OCI-LY3 (cell line): ENCODE results near the gene B4GALNT3.

Experiments
- H2AFZ ChIP-seq: fragments of 200-600, 300-600 bp; shearing (Covaris generic); 2 replicates; pipeline ENCODE4 v1.6.0; 2014; ENCODE audit warnings: antibody characterized with exemption, low read depth, low read length
- H3K27ac ChIP-seq: fragments of 200-600, 300-600 bp; sonication (generic); 2 replicates; pipeline ENCODE4 v1.5.1; 2014; ENCODE audit warnings: mild to moderate bottlenecking, low read length, moderate library complexity, mixed read lengths
- H3K27me3 ChIP-seq: fragments of 200-600, 300-600 bp; sonication (generic); 2 replicates; pipeline ENCODE4 v1.6.1; 2014; ENCODE audit warnings: low read depth, low read length, mixed read lengths
- H3K36me3 ChIP-seq: fragments of 200-600, 300-600 bp; sonication (generic); replicated peaks from 2 replicates; pipeline ENCODE3; 2014; ENCODE audit warnings: low read depth, low read length, mixed read lengths
- H3K4me1 ChIP-seq: fragments of 300-600, 200-600 bp; sonication (generic); 2 replicates; pipeline ENCODE4 v1.6.1; 2014; ENCODE audit warnings: low read length, mixed read lengths
- H3K4me2 ChIP-seq: fragments of 200-600, 300-600 bp; sonication (generic); 2 replicates; pipeline ENCODE4 v1.6.1; 2014; ENCODE audit warnings: low read length, mixed read lengths
- H3K4me3 ChIP-seq: fragments of 300-600, 200-600 bp; sonication (generic); 2 replicates; pipeline ENCODE4 v1.5.1; 2014; ENCODE audit warnings: antibody characterized with exemption, mild to moderate bottlenecking, low read length, moderate library complexity
- H3K79me2 ChIP-seq: fragments of 300-600, 200-600 bp; shearing (Covaris generic); 2 replicates; pipeline ENCODE4 v1.6.1; 2014; ENCODE audit warnings: mild to moderate bottlenecking, low read length, mixed read lengths
- H3K9ac ChIP-seq: fragments of 300-600, 200-600 bp; shearing (Covaris generic); 2 replicates; pipeline ENCODE4 v1.6.0; 2014; ENCODE audit warnings: mild to moderate bottlenecking, low read length, moderate library complexity
- H3K9me3 ChIP-seq: fragments of 200-600, 300-600 bp; shearing (Covaris generic); 2 replicates; pipeline ENCODE4 v1.6.1; 2014; ENCODE audit warnings: low read length, mixed read lengths; ENCODE audit not compliant: insufficient read depth
- H4K20me1 ChIP-seq: fragments of 200-600, 300-600 bp; sonication (generic); 2 replicates; pipeline ENCODE4 v1.6.1; 2016; ENCODE audit warnings: low read length, mixed read lengths; ENCODE audit not compliant: insufficient read depth
- CTCF ChIP-seq: fragments of 200-600, 300-600 bp; sonication (generic); IDR thresholded peaks from 2 replicates; pipeline ENCODE4 v1.5.1; 2014; ENCODE audit warnings: antibody characterized with exemption, low read length, low read depth
- EZH2phosphoT487 ChIP-seq: fragments of 200-600 bp; shearing (Covaris generic); IDR thresholded peaks from 2 replicates; pipeline ENCODE4 v1.6.1; 2018; ENCODE audit warnings: antibody characterized with exemption, mixed run types, low read depth

B4GALNT3 gene

GRCh38 chr12:570435-570920 lies 110.7 kb downstream of the B4GALNT3 start:
- Histone ChIP-seq H3K36me3 (no peaks in the 10 kb centered on the region), H3K9me3 (no peaks in the 10 kb centered on the region), H3K4me2 (peak overlapping the region; percentile 93), H3K4me1 (peaks cover 4% of the 10 kb centered on the region), H3K27me3 (no peaks in the 10 kb centered on the region), H3K9ac (0 out of 2 replicates have a peak overlapping the region, but pooled peaks have one; percentile 60), H2AFZ (0 out of 2 replicates have a peak overlapping the region, but pooled peaks have one; percentile 81), H3K4me3 (peak overlapping the region; percentile 85), H3K27ac (no peak overlapping the region), H3K79me2 (no peaks in the 10 kb centered on the region), H4K20me1 (no peaks in the 10 kb centered on the region)
- TF ChIP-seq EZH2phosphoT487 (no peak), CTCF (no peak)

- peaks cover 8% of the 10 kb centered on the region for H3K4me1 ChIP-seq
- TF ChIP-seq CTCF, result no peak
- no peak for TF ChIP-seq EZH2phosphoT487
- H3K9ac ChIP-seq, result no peak overlapping the region
- no peaks in the 10 kb centered on the region for H3K36me3 ChIP-seq
- H3K4me2 ChIP-seq, result no peak overlapping the region
- no peaks in the 10 kb centered on the region for H4K20me1 ChIP-seq
- no peaks in the 10 kb centered on the region for H3K27me3 ChIP-seq
- H3K79me2 ChIP-seq, result no peaks in the 10 kb centered on the region
- no peak overlapping the region for H2AFZ ChIP-seq
- no peak overlapping the region for H3K27ac ChIP-seq
- no peaks in the 10 kb centered on the region for H3K9me3 ChIP-seq
- H3K4me3 ChIP-seq, result no peak overlapping the region
These were observed 111.4 kb downstream of the B4GALNT3 start for GRCh38 chr12:570921-571794.

GRCh38 chr12:571795-572531 lies 112.2 kb downstream of the B4GALNT3 start:
- Histone ChIP-seq H3K27me3 (no peaks in the 10 kb centered on the region), H3K9me3 (no peaks in the 10 kb centered on the region), H3K4me2 (no peak overlapping the region), H2AFZ (no peak overlapping the region), H3K4me3 (no peak overlapping the region), H3K4me1 (peaks cover 17% of the 10 kb centered on the region), H3K36me3 (no peaks in the 10 kb centered on the region), H4K20me1 (no peaks in the 10 kb centered on the region), H3K27ac (no peak overlapping the region), H3K9ac (no peak overlapping the region), H3K79me2 (no peaks in the 10 kb centered on the region)
- TF ChIP-seq CTCF (no peak), EZH2phosphoT487 (no peak)

GRCh38 chr12:572532-572899 lies 112.8 kb downstream of the B4GALNT3 start:
- no peaks in the 10 kb centered on the region for H3K36me3 ChIP-seq
- no peak overlapping the region for H2AFZ ChIP-seq
- peaks cover 20% of the 10 kb centered on the region for H3K4me1 ChIP-seq
- H3K9ac ChIP-seq, result no peak overlapping the region
- H3K4me2 ChIP-seq, result no peak overlapping the region
- H3K9me3 ChIP-seq, result no peaks in the 10 kb centered on the region
- H3K27ac ChIP-seq, result no peak overlapping the region
- no peaks in the 10 kb centered on the region for H3K79me2 ChIP-seq
- H4K20me1 ChIP-seq, result no peaks in the 10 kb centered on the region
- H3K4me3 ChIP-seq, result no peak overlapping the region
- TF ChIP-seq EZH2phosphoT487 (no peak), CTCF (no peak)
- no peaks in the 10 kb centered on the region for H3K27me3 ChIP-seq
